ENCODE results near the gene PCNX2. TPM values are rescaled to one million over a fixed set of nuclear protein-coding genes. Genes with fewer than 3 reads are reported as not detected.

Gene PCNX2
- total and polyA plus RNA-seq, 2 of the 8 experiments (the other 6 are each of a cell fraction or from before 2014, with no cell fraction given), result 46.1 to 57.6 TPM

GRCh38 chr1:233300326-233300725 lies 4.8 kb upstream of the PCNX2 start:
- Histone ChIP-seq H3K23ac (ENCODE audit: insufficient read length) (no peak overlapping the region), H4K8ac (ENCODE audit: extremely low read depth, insufficient read depth, low read length) (no peak overlapping the region), H2BK20ac (ENCODE audit: low read length) (no peak overlapping the region), H3K79me2 (ENCODE audit: control insufficient read depth in 1 of 2, insufficient read depth in 2 of 2, low read length in 2 of 2) (peaks cover 0 to 13% of the 10 kb centered on the region in 2 experiments; a peak in 2 of 4 replicates), H2BK5ac (ENCODE audit: low read depth, low read length) (peak overlapping the region; percentile 49; the same call in 1 of the 2 replicates), H2BK15ac (ENCODE audit: low read length) (no peak overlapping the region), H2AK5ac (ENCODE audit: low read depth, low read length) (no peak overlapping the region), H3K9me3 (ENCODE audit: insufficient read depth in 2 of 2, low read depth in 1 of 2, low read length in 1 of 2) (0 out of 4 replicates have a peak, but pooled peaks cover 0 to 3% of the 10 kb centered on the region in 2 experiments), H2BK120ac (replicated peaks; ENCODE audit: low read depth, low read length) (no peak overlapping the region), H3K36me3 (ENCODE audit: control insufficient read depth in 2 of 4, insufficient read depth in 4 of 4, low read length in 3 of 4) (no peaks in the 10 kb centered on the region), H3K27ac (ENCODE audit: low read depth, low read length) (no peak overlapping the region), H3K27me3 (replicated peaks in 1 of 4; ENCODE audit: control insufficient read depth in 3 of 4, extremely low read depth in 1 of 4, insufficient read depth in 3 of 4, low read length in 3 of 4) (no peaks in the 10 kb centered on the region), H3K4me2 (ENCODE audit: insufficient read depth in 1 of 2, low read depth in 2 of 2, low read length in 2 of 2) (no peak overlapping the region), H3K23me2 (ENCODE audit: low read depth, low read length) (no peaks in the 10 kb centered on the region), H3K56ac (replicated peaks; ENCODE audit: insufficient read length, low read depth, low read length) (no peak overlapping the region), H3K4me1 (replicated peaks in 1 of 4; ENCODE audit: control insufficient read depth in 3 of 4, insufficient read depth in 4 of 4, low read length in 3 of 4) (peaks cover 0 to 6% (median 2%) of the 10 kb centered on the region in 4 experiments; a peak in 5 of 7 replicates), H3K4ac (replicated peaks; ENCODE audit: insufficient read length, low read depth, low read length) (no peak overlapping the region), H4K20me1 (replicated peaks in 1 of 2; ENCODE audit: control insufficient read depth in 1 of 2, insufficient read depth in 2 of 2, low read length in 2 of 2) (no peaks in the 10 kb centered on the region), H4K91ac (replicated peaks; ENCODE audit: insufficient read length, low read length) (no peak overlapping the region), H2AFZ (ENCODE audit: low read length) (no peak overlapping the region), H3K79me1 (ENCODE audit: low read depth, low read length) (no peaks in the 10 kb centered on the region), H3K4me3 (ENCODE audit: extremely low read depth in 1 of 4, insufficient read depth in 2 of 4, low read depth in 3 of 4, low read length in 4 of 4) (no peak overlapping the region), H3K9ac (replicated peaks in 1 of 4; ENCODE audit: extremely low read depth in 1 of 4, low read depth in 3 of 4, low read length in 3 of 4) (no peak overlapping the region), H3K14ac (ENCODE audit: insufficient read length) (no peak overlapping the region), H3K18ac (ENCODE audit: extremely low read depth, low read length) (no peak overlapping the region), H4K5ac (ENCODE audit: insufficient read length, low read depth, low read length) (no peak overlapping the region), H2BK12ac (ENCODE audit: low read depth, low read length) (no peak overlapping the region)
- CTCF ChIA-PET (ENCODE audit: partially characterized antibody), result interaction anchor here (0.6 to 1.3 kb wide), 4 partner anchors 15 to 169 kb away, joined by 3 to 4 read pairs (median 3); no protein-coding TSS in a partner anchor
- WGBS, 2 experiments (ENCODE audit: extremely low coverage in 1 of 2, insufficient coverage in 1 of 2, insufficient read length in 1 of 2, insufficient replicate concordance in 2 of 2, low coverage in 1 of 2, low lambda C conversion rate in 2 of 2, missing lambda C conversion rate in 1 of 2), result 84% methylated on average over 2 of the region's 2 CpGs; no CpG with 5 or more reads in 1 of the 2 experiments
- DNase-seq (ENCODE audit: low read depth in 1 of 2, low spot score in 2 of 2) (no peak), FAIRE-seq (no peak)
- POLR2A ChIA-PET (ENCODE audit: partially characterized antibody), result interaction anchor here (1.2 kb wide), 1 partner anchor 11 kb away, joined by 3 read pairs; no protein-coding TSS in a partner anchor
- TF ChIP-seq MAFK (IDR thresholded peaks at IDR 0.05; ENCODE audit: low read depth, low read length) (peak; percentile 45; the same call in 1 of the 2 replicates), MAX (IDR thresholded peaks at IDR 0.05) (no peak), ATF2 (IDR thresholded peaks at IDR 0.05; ENCODE audit: low read length) (no peak), SP2 (IDR thresholded peaks at IDR 0.05; ENCODE audit: low read length) (no peak), KDM1A (IDR thresholded peaks at IDR 0.05; ENCODE audit: borderline replicate concordance, low read length) (no peak), POLR2AphosphoS5 (IDR thresholded peaks at IDR 0.05; ENCODE audit: low read depth, low read length) (no peak), BACH1 (IDR thresholded peaks at IDR 0.05; ENCODE audit: low read length) (peak; percentile 37; the same call in 1 of the 2 replicates)
